GM12878 (cell line): ENCODE measurements around the gene UXT. TPM values are rescaled to one million over a fixed set of nuclear protein-coding genes. Genes with fewer than 3 reads are reported as not detected.

Experiments used
- ATAC-seq: fragments of 200-7000 bp; cut with Tn5 transposase; 3 replicates; pipeline ENCODE4 v1.9.1; 2020; ENCODE audit warnings: mild to moderate bottlenecking, moderate library complexity
- BruUV-seq: library from RNA; stranded (reverse); fragments of 400-500 nt; replicated peaks from 2 replicates; lab custom pipeline; 2021; lab: Mats Ljungman, UMichigan
- CTCF ChIA-PET: fragments of 300-600 bp; sonication (Branson Sonifier 250); formaldehyde crosslinking; extraction: SDS; loops from one replicate; lab custom pipeline; 2021; ENCODE audit warnings: inconsistent platforms; lab: Yijun Ruan, JAX
- POLR2A ChIA-PET: fragments of 350-600 bp; formaldehyde crosslinking; extraction: SDS; loops from one replicate; lab custom pipeline; 2021; ENCODE audit warnings: inconsistent platforms; lab: Charles Lee
- RAD21 ChIA-PET: fragments of 300-600 bp; sonication (Branson Sonifier 250); formaldehyde crosslinking; loops from one replicate; lab custom pipeline; 2023; ENCODE audit warnings: antibody characterized with exemption; ENCODE audit not compliant: unreplicated experiment; lab: Charles Lee
- SMC1A ChIA-PET: fragments of 300-600 bp; sonication (Branson Sonifier 250); formaldehyde crosslinking; loops from one replicate; lab custom pipeline; 2023; ENCODE audit not compliant: unreplicated experiment, uncharacterized antibody; lab: Charles Lee
- DNase-seq: peaks from one replicate; pipeline ENCODE4 v3.0.0-alpha.2; 2011; ENCODE audit warnings: low read depth, low spot score
- FAIRE-seq: peaks from 3 replicates; lab custom pipeline; 2011; peaks lifted over from hg19 to GRCh38; lab: Jason Lieb, UNC
- H2AFZ ChIP-seq: 2 replicates; pipeline ENCODE4 v1.6.0; 2011; ENCODE audit warnings: low read depth, low read length, control low read depth; ENCODE audit not compliant: control insufficient read depth
- H3K27ac ChIP-seq: 2 replicates; pipeline ENCODE4 v1.5.1; 2011; ENCODE audit warnings: control low read depth; ENCODE audit not compliant: control insufficient read depth, insufficient read depth
- H3K27me3 ChIP-seq, 2 experiments: replicated peaks in 1 of 2; 2 replicates each; pipeline versions ENCODE4 v1.6.0 to v1.6.1; 2011; ENCODE audit warnings: low read length in 1 of 2; ENCODE audit not compliant: control insufficient read depth in 2 of 2, insufficient read depth in 2 of 2
- H3K36me3 ChIP-seq, 2 experiments: 2 replicates each; pipeline ENCODE4 v1.5.1; 2011; ENCODE audit warnings: low read length in 1 of 2; ENCODE audit not compliant: control insufficient read depth in 2 of 2, insufficient read depth in 2 of 2
- H3K4me1 ChIP-seq: 2 replicates; pipeline ENCODE4 v1.6.1; 2011; ENCODE audit warnings: mild to moderate bottlenecking, low read length, moderate library complexity, mixed read lengths; ENCODE audit not compliant: control insufficient read depth, insufficient read depth
- H3K4me2 ChIP-seq: 2 replicates; pipeline ENCODE4 v1.6.0; 2011; ENCODE audit warnings: control low read depth; ENCODE audit not compliant: control insufficient read depth, insufficient read depth
- H3K4me3 ChIP-seq: fragments of 200-600 bp; sonication (generic); 2 replicates; pipeline ENCODE4 v1.5.1; 2016
- H3K79me2 ChIP-seq: 2 replicates; pipeline ENCODE4 v1.6.0; 2011; ENCODE audit warnings: low read length; ENCODE audit not compliant: control insufficient read depth, insufficient read depth
- H3K9ac ChIP-seq: 2 replicates; pipeline ENCODE4 v1.8.0; 2011; ENCODE audit warnings: low read length, control low read depth, mixed read lengths; ENCODE audit not compliant: control insufficient read depth, insufficient read depth
- H3K9me3 ChIP-seq: replicated peaks from 3 replicates; pipeline ENCODE4 v1.5.1; 2011; ENCODE audit warnings: mild to moderate bottlenecking, low read length; ENCODE audit not compliant: control insufficient read depth, insufficient read depth
- H4K20me1 ChIP-seq: 2 replicates; pipeline ENCODE4 v1.6.0; 2011; ENCODE audit not compliant: control insufficient read depth, insufficient read depth
- CEBPB ChIP-seq, 2 experiments: fragments of 150-350 bp in 1 of 2; IDR thresholded peaks; 2 replicates each; pipeline ENCODE4 v1.6.1; 2012 to 2014; ENCODE audit warnings: low read depth in 2 of 2, low read length in 2 of 2, borderline replicate concordance in 1 of 2, inconsistent platforms in 1 of 2
- CHD4 ChIP-seq: fragments of 200-600 bp; sonication (generic); IDR thresholded peaks from 2 replicates; pipeline ENCODE4 v1.6.1; 2016; ENCODE audit warnings: mild to moderate bottlenecking
- GABPA ChIP-seq: IDR thresholded peaks from 2 replicates; pipeline ENCODE4 v1.6.1; 2014; ENCODE audit warnings: antibody characterized with exemption, low read depth, mild to moderate bottlenecking, inconsistent platforms
- RCOR1 ChIP-seq: conservative IDR thresholded peaks from 2 replicates; pipeline ENCODE4 v1.6.1; 2012; ENCODE audit warnings: low read depth, low read length, improper control_type of control experiment
- SUPT20H ChIP-seq: IDR thresholded peaks from 2 replicates; pipeline ENCODE4 v1.6.1; 2011; ENCODE audit warnings: low read depth, mild to moderate bottlenecking, low read length, moderate library complexity, borderline replicate concordance; ENCODE audit not compliant: control insufficient read depth
- TAF1 ChIP-seq: IDR thresholded peaks from 2 replicates; pipeline ENCODE4 v1.6.1; 2011; ENCODE audit warnings: mild to moderate bottlenecking, low read depth, low read length, borderline replicate concordance
- TARDBP ChIP-seq: IDR thresholded peaks from 2 replicates; pipeline ENCODE4 v1.6.1; 2016; ENCODE audit warnings: borderline replicate concordance
- WRNIP1 ChIP-seq: IDR thresholded peaks from 2 replicates; pipeline ENCODE4 v1.6.1; 2011; ENCODE audit warnings: low read depth, low read length, improper control_type of control experiment, borderline replicate concordance
- YY1 ChIP-seq: IDR thresholded peaks from 2 replicates; pipeline ENCODE4 v1.6.1; 2011; ENCODE audit warnings: low read depth, mild to moderate bottlenecking, low read length
- WGBS: methylation state at CpG from one replicate; pipeline ENCODE4 v1.1.6; 2016; ENCODE audit warnings: low lambda C conversion rate; ENCODE audit not compliant: insufficient replicate concordance, insufficient coverage; ENCODE audit errors: missing lambda C conversion rate; 5-methylcytosine and 5-hydroxymethylcytosine counted together
- in situ Hi-C: fragments of 300-500 bp; cut with MboI; formaldehyde crosslinking; loops from 9 replicates; pipeline ENCODE4 v1.14.3; 2018; ENCODE audit warnings: mixed read lengths
- intact Hi-C: fragments of 100-400 bp; cut with micrococcal nuclease; formaldehyde crosslinking; loops from one replicate; pipeline ENCODE4 v1.14.2; 2022; ENCODE audit not compliant: unreplicated experiment
- polyA plus RNA-seq, 11 experiments: library from polyadenylated mRNA; depleted of rRNA in 4 of 11; unstranded in 6 of 11; stranded (reverse) in 5 of 11; fragments of >200 nt; fragmentation: Nextera tagmentation in 4 of 11; fragmentation: Illumina TruSeq in 1 of 11; extraction: Ambion mirVana in 4 of 11; extraction: Trizol in 1 of 11; gene quantifications; 1 replicate in 1 of 11; 2 replicates in 10 of 11; pipeline versions ENCODE4 v1.2.1 to v1.2.3, GENCODE V29; 2011 to 2016; ENCODE audit warnings: inconsistent platforms in 2 of 11, missing spikeins in 2 of 11, low read depth in 1 of 11
- total RNA-seq, 4 experiments: library from RNA; depleted of rRNA in 3 of 4; stranded (reverse); fragments of >200 nt in 3 of 4; fragmentation: Illumina TruSeq in 1 of 4; extraction: Trizol in 1 of 4; gene quantifications; 2 replicates each; pipeline versions ENCODE4 v1.2.1 to v1.2.3, GENCODE V29; 2013 to 2021
- TF ChIP-seq, protein P1 (sequence below): IDR thresholded peaks from 2 replicates; pipeline ENCODE4 v1.6.1; 2011; ENCODE audit warnings: low read depth, low read length, improper control_type of control experiment, borderline replicate concordance
- TF ChIP-seq, protein P2 (sequence below): IDR thresholded peaks from 2 replicates; pipeline ENCODE4 v1.6.1; 2011; ENCODE audit warnings: low read depth, mild to moderate bottlenecking, low read length, moderate library complexity, borderline replicate concordance; ENCODE audit errors: extremely low read depth

Gene UXT
- total and polyA plus RNA-seq, 10 of the 15 experiments (the other 5 are each of a cell fraction or from before 2014, with no cell fraction given): 105 to 245 (median 206) TPM

DNA sequence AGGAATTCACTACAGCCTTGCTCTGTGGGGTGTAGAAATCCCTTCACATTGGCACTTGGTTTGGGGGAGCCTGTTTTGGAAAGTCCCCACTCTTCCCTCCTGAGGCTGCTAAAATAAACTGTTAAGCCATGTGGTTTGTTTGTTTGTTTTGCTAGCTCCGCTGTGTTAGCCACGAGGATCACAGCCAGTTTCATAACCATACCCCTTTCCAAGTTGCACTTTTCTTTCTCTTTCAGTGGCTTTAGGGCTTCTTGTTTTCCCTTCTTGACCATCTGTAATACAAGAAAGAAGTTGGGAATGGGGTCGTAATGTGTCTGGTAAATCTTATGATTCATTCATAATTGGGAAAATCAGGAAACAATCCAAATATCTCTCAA lies 24.8 kb upstream of the UXT start:
- H3K9me3 ChIP-seq: no peaks in the 10 kb centered on the region
- FAIRE-seq: no peak
- SMC1A ChIA-PET: no interaction called here
- H3K4me3 ChIP-seq: no peak overlapping the region
- in situ Hi-C loops: no loop called here
- H3K9ac ChIP-seq: no peak overlapping the region
- H3K79me2 ChIP-seq: no peaks in the 10 kb centered on the region
- H3K27me3 ChIP-seq: no peaks in the 10 kb centered on the region
- no peak overlapping the region for H3K27ac ChIP-seq
- RAD21 ChIA-PET: no interaction called here
- no peaks in the 10 kb centered on the region for H3K36me3 ChIP-seq
- TF ChIP-seq TAF1 (no peak), WRNIP1 (no peak), CHD4 (no peak), TARDBP (no peak), GABPA (no peak), CEBPB (IDR thresholded peaks at IDR 0.05; ENCODE audit: borderline replicate concordance in 1 of 2, low read depth in 2 of 2, low read length in 2 of 2) (no peak)
- TF ChIP-seq, all 136 proteins: peak for 0
- Histone ChIP-seq H4K20me1 (no peaks in the 10 kb centered on the region), H3K4me2 (no peak overlapping the region), H2AFZ (no peak overlapping the region), H3K4me1 (no peaks in the 10 kb centered on the region)
- BruUV-seq: no TSS peak
- CTCF ChIA-PET: no interaction called here
- intact Hi-C loops: no loop called here
- POLR2A ChIA-PET: no interaction called here
- WGBS: 68% methylated on average over 3 of the region's 3 CpGs
- ATAC-seq (no peak), DNase-seq (no peak)

DNA sequence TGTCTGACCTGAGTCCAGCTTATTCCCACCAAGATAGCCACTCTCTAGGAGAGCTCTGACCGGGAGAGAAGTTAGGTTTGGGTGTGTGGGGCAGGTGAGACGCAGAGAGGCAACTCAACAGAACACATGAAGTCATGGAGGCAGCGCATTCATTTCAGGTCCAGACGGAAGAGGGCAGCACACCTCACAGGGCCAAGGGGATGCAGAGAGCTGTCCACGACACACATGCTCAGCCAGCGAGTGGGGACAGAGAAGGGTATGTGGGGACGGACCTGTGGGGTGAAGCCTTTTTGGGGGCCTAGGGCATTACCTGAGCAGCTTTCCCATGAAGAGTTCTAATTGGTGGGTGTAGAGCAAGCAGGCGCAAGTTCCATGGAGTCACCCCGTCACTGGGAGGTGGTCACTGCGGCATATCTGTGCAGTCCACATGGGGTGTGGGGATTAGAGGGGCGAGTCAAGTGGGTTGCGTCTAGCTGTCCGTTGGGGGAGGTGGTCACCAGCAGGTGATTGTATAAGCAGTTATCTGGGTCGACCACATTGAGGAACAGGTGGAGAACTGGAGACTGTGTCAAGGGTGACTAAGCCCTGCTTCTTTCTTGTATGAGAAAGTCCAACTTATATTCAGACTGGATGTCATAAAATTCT lies 24.3 kb upstream of the UXT start:
- H4K20me1 ChIP-seq: no peaks in the 10 kb centered on the region
- no peak overlapping the region for H3K4me2 ChIP-seq
- no peaks in the 10 kb centered on the region for H3K79me2 ChIP-seq
- in situ Hi-C loops: no loop called here
- TF ChIP-seq, protein P1, sequence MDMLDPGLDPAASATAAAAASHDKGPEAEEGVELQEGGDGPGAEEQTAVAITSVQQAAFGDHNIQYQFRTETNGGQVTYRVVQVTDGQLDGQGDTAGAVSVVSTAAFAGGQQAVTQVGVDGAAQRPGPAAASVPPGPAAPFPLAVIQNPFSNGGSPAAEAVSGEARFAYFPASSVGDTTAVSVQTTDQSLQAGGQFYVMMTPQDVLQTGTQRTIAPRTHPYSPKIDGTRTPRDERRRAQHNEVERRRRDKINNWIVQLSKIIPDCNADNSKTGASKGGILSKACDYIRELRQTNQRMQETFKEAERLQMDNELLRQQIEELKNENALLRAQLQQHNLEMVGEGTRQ: no peak
- TF ChIP-seq RCOR1 (no peak), SUPT20H (no peak), YY1 (no peak)
- TF ChIP-seq, protein P2, sequence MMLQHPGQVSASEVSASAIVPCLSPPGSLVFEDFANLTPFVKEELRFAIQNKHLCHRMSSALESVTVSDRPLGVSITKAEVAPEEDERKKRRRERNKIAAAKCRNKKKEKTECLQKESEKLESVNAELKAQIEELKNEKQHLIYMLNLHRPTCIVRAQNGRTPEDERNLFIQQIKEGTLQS: no peak
- no peak overlapping the region for H2AFZ ChIP-seq
- 49% methylated on average over 14 of the region's 14 CpGs for WGBS
- ChIA-PET CTCF (interaction anchor here (0.6 kb wide), 1 partner anchor 879 kb away, joined by 3 read pairs; no protein-coding TSS in a partner anchor), POLR2A (no interaction called here), SMC1A (no interaction called here), RAD21 (no interaction called here)
- no peak for FAIRE-seq
- no peaks in the 10 kb centered on the region for H3K36me3 ChIP-seq
- no peaks in the 10 kb centered on the region for H3K4me1 ChIP-seq
- no peak overlapping the region for H3K9ac ChIP-seq
- no peak overlapping the region for H3K27ac ChIP-seq
- H3K27me3 ChIP-seq: no peaks in the 10 kb centered on the region
- no peak overlapping the region for H3K4me3 ChIP-seq
- DNase-seq: no peak
- ATAC-seq: no peak
- BruUV-seq: no TSS peak
- intact Hi-C loops: no loop called here
- no peaks in the 10 kb centered on the region for H3K9me3 ChIP-seq
